GM20431 (cell line): ENCODE data around the gene C2CD3.

Experiments
- in situ Hi-C: fragments of 300-500 bp; cut with MseI, MboI; formaldehyde crosslinking; loops from one replicate; pipeline ENCODE4 v1.15.0; 2020; ENCODE audit warnings: low sequenced_read_pairs; ENCODE audit not compliant: unreplicated experiment

Gene C2CD3

DNA sequence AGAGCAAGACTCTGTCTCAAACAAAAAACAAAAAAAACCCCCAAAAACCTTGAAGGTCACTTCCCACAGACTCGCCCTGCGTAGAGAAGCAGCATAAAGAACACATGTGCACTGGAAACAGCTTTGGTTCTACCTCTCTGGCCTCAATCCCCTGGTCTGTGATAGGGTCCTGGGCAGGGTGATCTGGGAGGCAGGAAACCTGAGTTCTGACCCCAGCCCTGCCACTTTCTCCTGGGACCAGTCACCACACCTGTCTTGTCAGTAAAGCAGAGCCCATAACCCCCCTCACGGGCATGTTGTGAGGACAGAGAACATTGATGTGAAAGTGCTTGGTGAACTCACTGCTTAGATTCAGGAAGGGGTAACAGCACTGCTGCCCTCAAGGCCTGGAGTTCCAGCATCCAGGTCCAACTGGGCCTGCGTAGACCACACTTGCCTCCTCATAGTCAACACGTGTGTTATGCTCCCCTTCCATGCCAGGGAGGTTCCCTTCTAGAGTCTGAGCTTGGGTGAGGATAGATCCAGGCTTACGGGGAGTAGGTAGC is 199.6 kb downstream of the C2CD3 start:
- in situ Hi-C loops: no loop called here

DNA sequence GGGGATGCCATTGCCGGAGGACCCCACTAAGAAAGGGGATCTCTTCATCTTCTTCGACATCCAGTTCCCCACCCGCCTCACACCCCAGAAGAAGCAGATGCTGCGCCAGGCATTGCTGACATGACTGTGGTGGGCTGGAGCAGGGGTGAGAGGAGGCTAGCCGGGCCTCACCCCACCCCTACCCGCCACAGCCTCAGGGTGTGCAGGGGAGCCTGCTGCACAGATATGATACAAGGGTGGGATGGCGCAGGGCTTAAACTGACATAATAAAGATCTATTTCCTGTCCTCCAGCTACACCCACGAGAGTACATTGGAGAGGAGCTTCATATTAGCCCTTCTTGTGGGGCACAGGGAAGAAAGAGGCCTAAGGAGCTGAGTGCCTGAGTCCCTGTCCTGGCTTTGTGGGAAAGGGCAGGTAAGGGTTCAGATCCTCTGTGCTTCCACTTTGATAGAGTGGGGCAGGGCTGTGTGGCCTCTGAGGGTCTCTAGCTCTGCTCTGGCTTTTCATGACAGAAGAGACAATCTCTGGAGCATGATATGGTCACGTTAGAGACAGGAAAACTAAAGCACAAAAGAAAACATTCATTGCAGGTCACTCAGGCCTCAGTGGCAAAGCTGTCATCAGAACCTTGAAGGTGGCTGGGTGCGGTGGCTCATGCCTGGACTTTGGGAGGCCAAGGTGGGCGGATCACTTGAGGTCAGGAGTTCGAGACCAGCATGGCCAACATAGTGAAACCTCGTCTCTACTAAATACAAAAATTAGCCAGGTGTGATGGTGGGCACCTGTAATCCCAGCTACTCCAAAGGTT is 200.6 kb downstream of the C2CD3 start:
- in situ Hi-C loops: no loop called here

DNA sequence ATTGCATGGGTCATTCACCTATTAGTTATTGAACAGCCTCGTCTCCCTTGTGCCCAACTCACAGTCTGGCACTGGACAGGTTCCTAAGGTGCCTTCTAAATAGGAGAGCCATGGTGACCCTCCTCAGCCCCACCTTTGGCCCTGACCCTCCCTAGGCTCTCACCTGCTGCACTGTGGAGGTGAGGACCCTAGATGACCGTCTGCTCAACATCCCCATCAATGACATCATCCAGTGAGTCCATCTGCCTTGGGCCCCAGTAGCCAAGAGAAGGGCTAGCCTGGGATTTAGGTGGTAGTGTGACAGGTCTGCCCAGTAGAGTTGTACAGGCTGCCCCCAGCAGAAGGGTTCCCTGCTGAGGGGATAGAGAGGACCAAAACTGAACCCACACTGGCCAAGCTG is 201.7 kb downstream of the C2CD3 start:
- in situ Hi-C loops: no loop called here

DNA sequence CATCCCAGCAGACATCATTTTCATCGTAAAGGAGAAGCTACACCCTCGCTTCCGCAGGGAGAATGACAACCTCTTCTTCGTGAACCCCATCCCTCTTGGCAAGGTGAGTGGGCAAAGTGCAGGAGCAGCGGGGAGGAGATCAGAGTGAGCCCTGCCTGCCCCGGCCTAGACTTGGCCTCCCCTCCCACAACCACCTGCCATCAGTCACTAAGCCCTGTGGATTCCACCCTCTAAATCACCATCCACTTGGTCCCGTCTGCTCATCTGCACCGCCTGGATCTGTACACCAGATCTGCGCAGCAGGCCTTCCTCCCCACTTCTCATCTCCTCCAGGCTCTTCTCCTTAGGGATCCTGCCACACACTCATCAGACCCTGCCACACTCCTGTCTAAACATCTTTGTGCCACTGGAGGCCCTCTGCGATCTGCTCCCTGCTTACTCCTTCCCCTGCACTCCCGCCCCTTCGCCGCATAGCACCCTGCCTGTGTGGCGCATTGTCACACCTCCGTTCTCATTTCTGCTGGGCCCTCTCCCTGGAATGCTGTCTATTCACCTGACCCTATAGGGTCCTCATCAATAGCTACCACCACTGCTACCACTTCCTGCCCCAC is 202.3 kb downstream of the C2CD3 start:
- in situ Hi-C loops: no loop called here

DNA sequence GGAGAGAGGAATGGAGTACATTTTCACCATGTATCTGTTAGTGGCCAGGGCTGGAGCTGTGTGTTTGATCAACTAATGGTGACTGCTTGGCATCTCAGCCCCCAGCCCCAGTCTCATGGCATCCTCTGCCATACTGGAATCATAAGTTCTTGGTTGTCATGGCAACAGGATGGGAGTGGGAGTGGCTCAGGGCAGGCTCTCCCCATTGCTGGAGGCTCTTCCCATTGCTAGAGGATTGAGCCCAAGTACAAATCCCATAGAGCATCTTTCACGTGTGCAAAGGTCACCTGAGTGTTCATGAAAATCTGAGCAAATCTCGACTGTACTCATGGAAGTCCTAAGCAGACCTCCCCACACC is 205.1 kb downstream of the C2CD3 start:
- in situ Hi-C loops: no loop called here

DNA sequence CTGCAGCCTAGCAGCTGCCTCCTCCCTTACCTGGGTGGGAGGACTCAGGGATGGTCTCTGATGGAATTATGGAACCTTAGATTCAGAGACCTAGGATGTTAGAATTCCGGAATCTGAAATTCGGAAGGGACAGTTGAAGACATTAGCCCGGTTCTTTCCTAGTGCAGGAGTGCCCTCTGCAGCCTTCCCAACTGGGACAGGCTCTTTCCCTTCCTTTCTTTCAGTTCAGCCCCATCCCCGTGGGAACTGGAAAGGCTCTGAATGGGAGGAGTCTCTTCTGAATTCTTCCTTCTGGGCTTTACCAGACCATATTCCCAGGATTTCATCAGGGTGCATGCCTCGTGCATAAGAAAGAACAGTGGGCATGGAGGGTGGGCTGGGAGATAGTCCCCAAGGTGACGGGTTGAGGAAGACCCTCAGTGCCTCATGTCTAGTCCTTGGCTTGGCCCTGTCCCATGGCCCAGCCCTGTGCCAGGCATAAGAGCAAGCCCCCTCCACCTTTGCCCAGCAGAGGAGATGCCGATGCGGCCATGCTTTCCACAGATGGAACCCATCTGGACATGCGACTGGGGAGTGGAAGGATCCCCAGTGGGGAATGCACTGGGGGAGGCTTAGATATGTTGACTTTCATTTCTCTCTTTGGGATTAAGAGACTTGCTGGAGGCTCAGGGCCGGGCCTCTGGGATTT is 205.6 kb downstream of the C2CD3 start:
- in situ Hi-C loops: no loop called here

DNA sequence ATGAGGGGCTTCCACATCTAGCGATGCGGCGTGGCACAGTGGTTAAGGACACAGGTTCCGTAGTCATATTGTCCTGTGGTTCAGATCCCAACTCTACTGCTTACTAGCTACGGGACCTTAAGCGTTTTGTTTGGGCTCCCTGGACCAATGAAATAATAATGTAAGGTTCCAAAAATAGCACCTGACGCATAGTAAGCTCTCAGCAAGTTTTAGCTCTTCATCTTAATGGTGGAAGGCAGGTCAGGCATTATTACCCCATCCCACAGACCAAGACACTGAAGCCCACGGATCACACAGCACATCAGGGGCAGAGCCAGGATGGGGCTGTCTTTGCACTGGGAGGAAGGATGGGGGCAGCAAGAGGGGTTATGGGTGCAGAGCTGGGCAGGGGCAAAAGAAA is 206.9 kb downstream of the C2CD3 start:
- in situ Hi-C loops: no loop called here
